K562 (cell line): ENCODE data around the gene ANXA2. TPM values are rescaled to one million over a fixed set of nuclear protein-coding genes. Genes with fewer than 3 reads are reported as not detected.

Experiments used
- ATAC-seq: fragments of 200-7000 bp; cut with Tn5 transposase; 3 replicates; pipeline ENCODE4 v1.9.1; 2020; ENCODE audit warnings: moderate library complexity
- BruUV-seq: library from RNA; stranded (reverse); fragments of 400-500 nt; replicated peaks from 2 replicates; lab custom pipeline; 2021; lab: Mats Ljungman, UMichigan
- CTCF ChIA-PET: fragments of 300-600 bp; formaldehyde crosslinking; extraction: SDS; loops from one replicate; lab custom pipeline; 2021; ENCODE audit warnings: low intra/inter-chr PET ratio; lab: Yijun Ruan, JAX
- POLR2A ChIA-PET: fragments of 300-600, 350-650 bp; sonication (Branson Sonifier 250); formaldehyde crosslinking; extraction: SDS; loops from one replicate; lab custom pipeline; 2021; ENCODE audit warnings: antibody characterized with exemption, inconsistent platforms; lab: Yijun Ruan, JAX
- DNase-seq, 4 experiments: peaks; one replicate each; pipeline versions ENCODE4 v3.0.0 to v3.0.0-alpha.2; 2011 to 2018; ENCODE audit warnings: low spot score in 3 of 4, mixed read lengths in 3 of 4; ENCODE audit errors: extremely low read depth in 1 of 4
- FAIRE-seq: peaks from 2 replicates; lab custom pipeline; 2011; peaks lifted over from hg19 to GRCh38; lab: Jason Lieb, UNC
- H2AFZ ChIP-seq: 2 replicates; pipeline ENCODE4 v1.6.0; 2011; ENCODE audit warnings: low read depth, low read length, control low read depth, inconsistent platforms
- H3K27ac ChIP-seq: fragments of 200-600 bp; 3 replicates; pipeline ENCODE4 v1.8.0; 2011; ENCODE audit warnings: low read depth, mild to moderate bottlenecking, control low read depth, inconsistent platforms, low read length, moderate library complexity, mixed read lengths; ENCODE audit errors: extremely low read depth
- H3K27me3 ChIP-seq, 2 experiments: fragments of 300-600 bp in 1 of 2; 2 replicates in 1 of 2; 3 replicates in 1 of 2; pipeline versions ENCODE4 v1.6.0 to v1.8.0; 2011; ENCODE audit warnings: inconsistent platforms in 2 of 2, low read length in 2 of 2, mild to moderate bottlenecking in 1 of 2, mixed read lengths in 1 of 2, moderate library complexity in 1 of 2; ENCODE audit not compliant: control insufficient read depth in 2 of 2, insufficient read depth in 2 of 2
- H3K36me3 ChIP-seq: fragments of 300-600 bp; 3 replicates; pipeline ENCODE4 v1.8.0; 2011; ENCODE audit warnings: mild to moderate bottlenecking, low read length, inconsistent platforms; ENCODE audit not compliant: control insufficient read depth, insufficient read depth
- H3K4me1 ChIP-seq, 2 experiments: fragments of 200-600 bp in 1 of 2; replicated peaks in 1 of 2; 2 replicates in 1 of 2; 3 replicates in 1 of 2; pipeline versions ENCODE4 v1.5.1 to v1.8.0; 2011; ENCODE audit warnings: inconsistent platforms in 2 of 2, low read length in 2 of 2, mild to moderate bottlenecking in 1 of 2, mixed read lengths in 1 of 2, moderate library complexity in 1 of 2; ENCODE audit not compliant: control insufficient read depth in 2 of 2, insufficient read depth in 2 of 2
- H3K4me2 ChIP-seq: 2 replicates; pipeline ENCODE4 v1.6.1; 2011; ENCODE audit warnings: low read length, control low read depth, inconsistent platforms, mixed read lengths; ENCODE audit not compliant: insufficient read depth
- H3K4me3 ChIP-seq: fragments of 200-600 bp; sonication (generic), shearing (Covaris generic); 2 replicates; pipeline ENCODE4 v1.5.1; 2016; ENCODE audit warnings: control low read depth, inconsistent platforms
- H3K79me2 ChIP-seq: fragments of 200-600 bp; 3 replicates; pipeline ENCODE4 v1.8.0; 2011; ENCODE audit warnings: low read length, inconsistent platforms; ENCODE audit not compliant: control insufficient read depth, insufficient read depth
- H3K9ac ChIP-seq, 2 experiments: 2 replicates each; pipeline versions ENCODE4 v1.6.0 to v1.6.1; 2011; ENCODE audit warnings: low read depth in 2 of 2, low read length in 2 of 2, control low read depth in 1 of 2, inconsistent platforms in 1 of 2, mild to moderate bottlenecking in 1 of 2, mixed read lengths in 1 of 2; ENCODE audit not compliant: insufficient read depth in 1 of 2
- H3K9me1 ChIP-seq: one replicate; pipeline ENCODE4 v1.6.0; 2011; ENCODE audit warnings: inconsistent platforms, mild to moderate bottlenecking, low read length, moderate library complexity; ENCODE audit not compliant: control insufficient read depth, insufficient read depth
- H3K9me3 ChIP-seq: replicated peaks from 2 replicates; pipeline ENCODE4 v1.5.1; 2011; ENCODE audit warnings: low read depth, low read length, inconsistent platforms; ENCODE audit not compliant: control insufficient read depth, insufficient read depth
- H4K20me1 ChIP-seq: replicated peaks from 2 replicates; pipeline ENCODE4 v1.6.1; 2011; ENCODE audit warnings: low read length, inconsistent platforms, mixed read lengths; ENCODE audit not compliant: control insufficient read depth, insufficient read depth
- C11orf30 ChIP-seq: fragments of 450-650 bp; IDR thresholded peaks from 2 replicates; pipeline ENCODE4 v1.6.1; 2016; ENCODE audit warnings: low read depth, mild to moderate bottlenecking
- CREM ChIP-seq: IDR thresholded peaks from 2 replicates; pipeline ENCODE4 v1.6.1; 2014; ENCODE audit warnings: antibody characterized with exemption, low read depth
- EGR1 ChIP-seq: fragments of 450-650 bp; conservative IDR thresholded peaks from 2 replicates; pipeline ENCODE4 v1.6.1; 2017; ENCODE audit warnings: mild to moderate bottlenecking
- FOXK2 ChIP-seq, 2 experiments: fragments of 450-650 bp; IDR thresholded peaks in 1 of 2; conservative IDR thresholded peaks in 1 of 2; 2 replicates each; pipeline ENCODE4 v1.6.1; 2016; ENCODE audit warnings: low read depth in 2 of 2, mild to moderate bottlenecking in 1 of 2
- HNRNPUL1 ChIP-seq: fragments of 200-400 bp; formaldehyde crosslinking; IDR thresholded peaks from 2 replicates; pipeline ENCODE4 v1.6.1; 2017; ENCODE audit warnings: low read length
- NCOA6 ChIP-seq: fragments of 450-650 bp; IDR thresholded peaks from 2 replicates; pipeline ENCODE4 v1.6.1; 2017; ENCODE audit warnings: mild to moderate bottlenecking
- NR3C1 ChIP-seq: sonication (generic); formaldehyde crosslinking; IDR thresholded peaks from 2 replicates; pipeline ENCODE4 v1.8.1; 2022; ENCODE audit warnings: missing genetic modification reagents
- RHOXF2B ChIP-seq: fragments of 250-450 bp; sonication (Bioruptor Pico); conservative IDR thresholded peaks from 2 replicates; pipeline ENCODE4 v1.5.1; 2021
- TEAD1 ChIP-seq, 2 experiments: fragments of 450-650 bp in 1 of 2; sonication (generic) in 1 of 2; formaldehyde crosslinking; IDR thresholded peaks; 2 replicates each; pipeline versions ENCODE4 v1.4.0 to v1.8.0; 2020 to 2022; ENCODE audit warnings: mild to moderate bottlenecking in 2 of 2, missing genetic modification reagents in 1 of 2
- WGBS: fragments of 100-300 bp; shearing (Covaris generic); methylation state at CpG from one replicate; pipeline ENCODE4 v1.1.6; 2016; ENCODE audit warnings: low coverage, mixed read lengths; ENCODE audit not compliant: insufficient coverage; ENCODE audit errors: missing lambda C conversion rate; 5-methylcytosine and 5-hydroxymethylcytosine counted together
- in situ Hi-C: fragments of 300-500 bp; cut with MboI; formaldehyde crosslinking; loops from 4 replicates; pipeline ENCODE4 v1.15.0; 2018; ENCODE audit warnings: inconsistent platforms, mixed read lengths
- intact Hi-C: fragments of 100-400 bp; cut with micrococcal nuclease; formaldehyde crosslinking; loops from 2 replicates; pipeline ENCODE4 v1.14.2; 2022
- polyA plus RNA-seq, 8 experiments: library from polyadenylated mRNA; depleted of rRNA in 4 of 8; stranded (reverse) in 5 of 8; unstranded in 3 of 8; fragments of >200 nt; fragmentation: Nextera tagmentation in 2 of 8; fragmentation: Illumina TruSeq in 1 of 8; extraction: Ambion mirVana in 2 of 8; extraction: Trizol in 1 of 8; gene quantifications; 2 replicates each; pipeline versions ENCODE4 v1.2.1 to v1.2.3, GENCODE V29; 2011 to 2014; ENCODE audit warnings: inconsistent platforms in 1 of 8, missing spikeins in 1 of 8
- total RNA-seq, 7 experiments: library from RNA; depleted of rRNA in 6 of 7; stranded (reverse); fragments of >200 nt in 6 of 7; fragmentation: Illumina TruSeq in 2 of 7; extraction: Trizol in 2 of 7; gene quantifications; 2 replicates each; pipeline versions ENCODE4 v1.2.1 to v1.2.3, GENCODE V29; 2011 to 2021; ENCODE audit warnings: low replicate concordance in 1 of 7
- TF ChIP-seq, protein P1 (sequence below): fragments of 450-650 bp; IDR thresholded peaks from 2 replicates; pipeline ENCODE4 v1.6.1; 2014; ENCODE audit warnings: low read depth, mild to moderate bottlenecking, moderate library complexity, borderline replicate concordance
- TF ChIP-seq, protein P2 (sequence below): sonication (generic); formaldehyde crosslinking; IDR thresholded peaks from 2 replicates; pipeline ENCODE4 v1.8.1; 2023; ENCODE audit warnings: mild to moderate bottlenecking, missing genetic modification reagents

ANXA2 gene
- total and polyA plus RNA-seq, 9 of the 15 experiments (the other 6 are each of a cell fraction or from before 2014, with no cell fraction given): 301 to 1,102 (median 452) TPM

DNA sequence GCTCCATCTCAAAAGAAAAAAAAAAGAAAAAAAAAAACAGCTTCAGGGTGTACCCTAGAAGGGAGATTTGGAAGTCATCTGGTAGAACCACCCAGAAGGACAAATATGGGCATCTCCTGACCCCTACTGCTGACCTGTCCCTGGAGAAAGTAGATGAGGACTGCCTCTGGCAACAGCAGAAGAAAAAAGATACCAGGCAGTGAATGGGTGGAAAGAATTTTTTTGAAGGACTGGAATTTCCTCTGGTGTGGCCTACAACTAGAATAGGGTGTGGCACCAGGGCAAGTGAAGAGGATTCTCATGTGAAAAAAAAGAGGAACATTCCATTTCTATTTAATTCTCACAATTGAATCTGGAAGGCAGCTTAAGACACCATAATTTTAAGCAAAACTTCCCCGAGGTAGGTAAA lies 3.1 kb downstream of the ANXA2 start:
- H2AFZ ChIP-seq: no peak overlapping the region
- in situ Hi-C loops (no loop called here), intact Hi-C loops (no loop called here)
- H3K4me1 ChIP-seq: peaks cover 36 to 48% of the 10 kb centered on the region in 2 experiments
- H4K20me1 ChIP-seq: peaks cover 59% of the 10 kb centered on the region
- ATAC-seq: no peak
- H3K79me2 ChIP-seq: peaks cover 81% of the 10 kb centered on the region
- POLR2A ChIA-PET: interaction anchor here (1.2 to 5.6 kb wide), 5 partner anchors 10 to 83 kb away, joined by 3 to 38 read pairs (median 5); partner anchors contain the start of gene ICE2
- WGBS: 77% methylated on average over 1 of the region's 1 CpG
- no peaks in the 10 kb centered on the region for H3K27me3 ChIP-seq
- no peak for DNase-seq
- H3K9me1 ChIP-seq: peaks cover 9% of the 10 kb centered on the region
- H3K9ac ChIP-seq: no peak overlapping the region
- BruUV-seq: no TSS peak
- no peak overlapping the region for H3K4me3 ChIP-seq
- peaks cover 59% of the 10 kb centered on the region; the same call in 2 of the 3 replicates for H3K36me3 ChIP-seq
- FAIRE-seq: no peak
- no peak overlapping the region for H3K4me2 ChIP-seq
- H3K9me3 ChIP-seq: no peaks in the 10 kb centered on the region
- CTCF ChIA-PET: no interaction called here
- no peak overlapping the region for H3K27ac ChIP-seq
- TF ChIP-seq FOXK2 (conservative IDR thresholded peaks at IDR 0.05 in 1 of 2, IDR thresholded peaks at IDR 0.05 in 1 of 2; ENCODE audit: low read depth in 2 of 2) (no peak), NR3C1 (CRISPR knock-in tag) (no peak), NCOA6 (no peak)
- TF ChIP-seq, all 486 proteins: peak for 0

GRCh38 chr15:60392986-60393790 lies 4.6 kb downstream of the ANXA2 start:
- ChIA-PET CTCF (no interaction called here), POLR2A (interaction anchor here (0.6 to 5.6 kb wide), 5 partner anchors 8 to 85 kb away, joined by 3 to 38 read pairs (median 3); partner anchors contain the start of gene ICE2)
- in situ Hi-C loops: no loop called here
- TF ChIP-seq, protein P1, sequence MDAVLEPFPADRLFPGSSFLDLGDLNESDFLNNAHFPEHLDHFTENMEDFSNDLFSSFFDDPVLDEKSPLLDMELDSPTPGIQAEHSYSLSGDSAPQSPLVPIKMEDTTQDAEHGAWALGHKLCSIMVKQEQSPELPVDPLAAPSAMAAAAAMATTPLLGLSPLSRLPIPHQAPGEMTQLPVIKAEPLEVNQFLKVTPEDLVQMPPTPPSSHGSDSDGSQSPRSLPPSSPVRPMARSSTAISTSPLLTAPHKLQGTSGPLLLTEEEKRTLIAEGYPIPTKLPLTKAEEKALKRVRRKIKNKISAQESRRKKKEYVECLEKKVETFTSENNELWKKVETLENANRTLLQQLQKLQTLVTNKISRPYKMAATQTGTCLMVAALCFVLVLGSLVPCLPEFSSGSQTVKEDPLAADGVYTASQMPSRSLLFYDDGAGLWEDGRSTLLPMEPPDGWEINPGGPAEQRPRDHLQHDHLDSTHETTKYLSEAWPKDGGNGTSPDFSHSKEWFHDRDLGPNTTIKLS: no peak
- TF ChIP-seq C11orf30: peak; percentile 18; the same call in 1 of the 2 replicates
- no peak for TF ChIP-seq RHOXF2B (CRISPR knock-in tag)
- no peak for TF ChIP-seq TEAD1 (CRISPR knock-in tag; IDR thresholded peaks at IDR 0.05)
- peak; percentile 82 for TF ChIP-seq EGR1
- TF ChIP-seq, protein P2, sequence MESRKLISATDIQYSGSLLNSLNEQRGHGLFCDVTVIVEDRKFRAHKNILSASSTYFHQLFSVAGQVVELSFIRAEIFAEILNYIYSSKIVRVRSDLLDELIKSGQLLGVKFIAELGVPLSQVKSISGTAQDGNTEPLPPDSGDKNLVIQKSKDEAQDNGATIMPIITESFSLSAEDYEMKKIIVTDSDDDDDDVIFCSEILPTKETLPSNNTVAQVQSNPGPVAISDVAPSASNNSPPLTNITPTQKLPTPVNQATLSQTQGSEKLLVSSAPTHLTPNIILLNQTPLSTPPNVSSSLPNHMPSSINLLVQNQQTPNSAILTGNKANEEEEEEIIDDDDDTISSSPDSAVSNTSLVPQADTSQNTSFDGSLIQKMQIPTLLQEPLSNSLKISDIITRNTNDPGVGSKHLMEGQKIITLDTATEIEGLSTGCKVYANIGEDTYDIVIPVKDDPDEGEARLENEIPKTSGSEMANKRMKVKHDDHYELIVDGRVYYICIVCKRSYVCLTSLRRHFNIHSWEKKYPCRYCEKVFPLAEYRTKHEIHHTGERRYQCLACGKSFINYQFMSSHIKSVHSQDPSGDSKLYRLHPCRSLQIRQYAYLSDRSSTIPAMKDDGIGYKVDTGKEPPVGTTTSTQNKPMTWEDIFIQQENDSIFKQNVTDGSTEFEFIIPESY (CRISPR knock-in tag): no peak
- no peak for TF ChIP-seq HNRNPUL1
- TF ChIP-seq CREM: peak; percentile 33; the same call in 1 of the 2 replicates

More at GRCh38 chr15:60392986-60393790, 4.6 kb downstream of the ANXA2 start:
- H3K27ac ChIP-seq: peak overlapping the region; percentile 46; the same call in 1 of the 3 replicates
- peaks cover 22 to 37% of the 10 kb centered on the region in 2 experiments for H3K4me1 ChIP-seq
- H3K9me1 ChIP-seq: peaks cover 14% of the 10 kb centered on the region
- peak overlapping the region in 1 of 2 experiments; percentile 76; a peak in 2 of 4 replicates for H3K9ac ChIP-seq
- intact Hi-C loops: no loop called here
- no TSS peak for BruUV-seq
- H3K27me3 ChIP-seq: no peaks in the 10 kb centered on the region
- ATAC-seq (no peak), FAIRE-seq (peak; percentile 6), DNase-seq (peak in 3 of 4 experiments; percentile 27 to 59 (median 41))
- H3K4me2 ChIP-seq: peak overlapping the region; percentile 23
- H3K36me3 ChIP-seq: peaks cover 64% of the 10 kb centered on the region; the same call in 2 of the 3 replicates
- no peak overlapping the region for H3K4me3 ChIP-seq
- WGBS: 54% methylated on average over 9 of the region's 9 CpGs
- no peak overlapping the region for H2AFZ ChIP-seq
- H3K9me3 ChIP-seq: no peaks in the 10 kb centered on the region
- peaks cover 96% of the 10 kb centered on the region for H3K79me2 ChIP-seq
- H4K20me1 ChIP-seq: peaks cover 69% of the 10 kb centered on the region
